H1 (cell line): ENCODE data around the gene C17orf114.

Experiments used
- BCL11A ChIP-seq, 2 experiments: IDR thresholded peaks; one replicate each; pipeline ENCODE4 v1.6.1; 2011; ENCODE audit warnings: low read depth in 2 of 2, low read length in 2 of 2, mild to moderate bottlenecking in 2 of 2
- BRCA1 ChIP-seq: IDR thresholded peaks from 2 replicates; pipeline ENCODE4 v1.6.1; 2012; ENCODE audit warnings: low read depth, low read length, improper control_type of control experiment
- E2F6 ChIP-seq: IDR thresholded peaks from 2 replicates; pipeline ENCODE4 v1.6.1; 2012; ENCODE audit warnings: inconsistent platforms
- GTF2F1 ChIP-seq: IDR thresholded peaks from 2 replicates; pipeline ENCODE4 v1.6.1; 2012; ENCODE audit warnings: low read depth, low read length, improper control_type of control experiment, borderline replicate concordance
- RFX5 ChIP-seq: IDR thresholded peaks from 2 replicates; pipeline ENCODE4 v1.6.1; 2011; ENCODE audit warnings: low read depth, low read length, improper control_type of control experiment, borderline replicate concordance

C17orf114 gene

GRCh38 chr17:4842376-4842775 is 40.2 kb upstream of the C17orf114 start (continued):
- TF ChIP-seq E2F6 (no peak), RFX5 (no peak), BCL11A (IDR thresholded peaks at IDR 0.05; ENCODE audit: low read depth in 2 of 2, low read length in 2 of 2) (no peak), GTF2F1 (no peak), BRCA1 (no peak)
- TF ChIP-seq, all 59 proteins: peak for 0
